ENCODE measurements around the gene UTS2B. TPM values are rescaled to one million over a fixed set of nuclear protein-coding genes. Genes with fewer than 3 reads are reported as not detected.

UTS2B gene
- total RNA-seq, 2 donors from 2014 or later = 0.39 TPM; not detected in 1

- no peak for TF ChIP-seq CTCF (IDR thresholded peaks at IDR 0.05)
- Histone ChIP-seq H3K4me3 (no peak overlapping the region), H3K36me3 (no peaks in the 10 kb centered on the region), H3K27ac (no peak overlapping the region), H3K9me3 (no peaks in the 10 kb centered on the region), H3K4me1 (no peaks in the 10 kb centered on the region), H3K27me3 (no peaks in the 10 kb centered on the region)
- DNase-seq (ENCODE audit: low spot score) = no peak
Measured at GRCh38 chr3:191234216-191234615, 96.1 kb downstream of the UTS2B start.

GRCh38 chr3:191227541-191227940 lies 102.8 kb downstream of the UTS2B start:
- DNase-seq (ENCODE audit: low spot score) = no peak
- no peaks in the 10 kb centered on the region for H3K27me3 ChIP-seq
- no peak overlapping the region for H3K4me3 ChIP-seq
- no peaks in the 10 kb centered on the region for H3K4me1 ChIP-seq
- no peak for TF ChIP-seq CTCF (IDR thresholded peaks at IDR 0.05)
- H3K36me3 ChIP-seq = no peaks in the 10 kb centered on the region
- H3K9me3 ChIP-seq = no peaks in the 10 kb centered on the region
- no peak overlapping the region for H3K27ac ChIP-seq

GRCh38 chr3:191221638-191222037 lies 108.7 kb downstream of the UTS2B start:
- no peak for TF ChIP-seq CTCF (IDR thresholded peaks at IDR 0.05)

GRCh38 chr3:191220908-191221307 lies 109.4 kb downstream of the UTS2B start:
- no peak for DNase-seq (ENCODE audit: low spot score)

More at GRCh38 chr3:191221638-191222037, 108.7 kb downstream of the UTS2B start:
- no peak overlapping the region for H3K27ac ChIP-seq
- H3K4me1 ChIP-seq = no peaks in the 10 kb centered on the region
- H3K27me3 ChIP-seq = no peaks in the 10 kb centered on the region
- no peaks in the 10 kb centered on the region for H3K9me3 ChIP-seq
- H3K4me3 ChIP-seq = no peak overlapping the region
- H3K36me3 ChIP-seq = no peaks in the 10 kb centered on the region
- DNase-seq (ENCODE audit: low spot score) = no peak

GRCh38 chr3:191217301-191217700 lies 113.0 kb downstream of the UTS2B start:
- no peak for DNase-seq (ENCODE audit: low spot score)
- H3K4me1 ChIP-seq = no peaks in the 10 kb centered on the region
- no peaks in the 10 kb centered on the region for H3K36me3 ChIP-seq
- H3K9me3 ChIP-seq = no peaks in the 10 kb centered on the region
- H3K4me3 ChIP-seq = no peak overlapping the region
- H3K27ac ChIP-seq = no peak overlapping the region
- no peak for TF ChIP-seq CTCF (IDR thresholded peaks at IDR 0.05)
- no peaks in the 10 kb centered on the region for H3K27me3 ChIP-seq

More at GRCh38 chr3:191220908-191221307, 109.4 kb downstream of the UTS2B start:
- no peaks in the 10 kb centered on the region for H3K9me3 ChIP-seq
- no peaks in the 10 kb centered on the region for H3K4me1 ChIP-seq
- H3K4me3 ChIP-seq = no peak overlapping the region
- H3K27ac ChIP-seq = no peak overlapping the region
- TF ChIP-seq CTCF (IDR thresholded peaks at IDR 0.05) = no peak
- H3K36me3 ChIP-seq = no peaks in the 10 kb centered on the region
- no peaks in the 10 kb centered on the region for H3K27me3 ChIP-seq

Other genes with a start within 250 kb of the UTS2B start
- gene OSTN, start 131.3 kb downstream of the UTS2B start, total RNA-seq = under 1 TPM in 1 of 2 donors, not detected in 1; 0.22 TPM
- gene CCDC50, start 1.1 kb downstream of the UTS2B start, total RNA-seq = 10 to 100 TPM; 58.7 to 70.7 TPM
- not detected for gene PYDC2, start 130.6 kb upstream of the UTS2B start, total RNA-seq